ENCODE results near the gene GFY.

GFY gene

DNA sequence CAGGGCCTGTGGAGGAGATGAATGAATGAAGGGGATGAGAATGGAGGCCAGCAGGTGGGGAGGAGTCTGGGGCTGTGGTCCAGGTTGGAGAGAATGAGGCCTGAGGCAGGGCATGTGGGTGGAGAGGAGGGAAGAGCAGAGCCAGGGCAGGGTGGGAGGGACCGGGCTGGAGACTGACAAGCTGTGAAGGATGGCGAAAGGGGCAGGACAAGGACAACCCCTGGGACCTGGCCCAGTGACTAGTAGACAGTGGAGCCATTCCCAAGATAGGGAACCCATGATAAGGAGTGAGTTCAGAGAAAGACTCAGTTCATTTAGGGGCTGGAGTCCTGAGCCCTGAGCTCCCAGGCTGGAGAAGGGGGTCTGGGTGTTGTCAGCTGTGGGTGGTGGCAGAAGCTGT lies 5.0 kb upstream of the GFY start:
- Mint-ChIP-seq H3K27ac (no peak overlapping the region), H3K36me3 (peaks cover 4% of the 10 kb centered on the region), H3K4me3 (no peak overlapping the region), H3K4me1 (peaks cover 30% of the 10 kb centered on the region), H3K9me3 (no peaks in the 10 kb centered on the region)
- ATAC-seq (no peak), DNase-seq (ENCODE audit: low spot score in 2 of 2) (no peak)

DNA sequence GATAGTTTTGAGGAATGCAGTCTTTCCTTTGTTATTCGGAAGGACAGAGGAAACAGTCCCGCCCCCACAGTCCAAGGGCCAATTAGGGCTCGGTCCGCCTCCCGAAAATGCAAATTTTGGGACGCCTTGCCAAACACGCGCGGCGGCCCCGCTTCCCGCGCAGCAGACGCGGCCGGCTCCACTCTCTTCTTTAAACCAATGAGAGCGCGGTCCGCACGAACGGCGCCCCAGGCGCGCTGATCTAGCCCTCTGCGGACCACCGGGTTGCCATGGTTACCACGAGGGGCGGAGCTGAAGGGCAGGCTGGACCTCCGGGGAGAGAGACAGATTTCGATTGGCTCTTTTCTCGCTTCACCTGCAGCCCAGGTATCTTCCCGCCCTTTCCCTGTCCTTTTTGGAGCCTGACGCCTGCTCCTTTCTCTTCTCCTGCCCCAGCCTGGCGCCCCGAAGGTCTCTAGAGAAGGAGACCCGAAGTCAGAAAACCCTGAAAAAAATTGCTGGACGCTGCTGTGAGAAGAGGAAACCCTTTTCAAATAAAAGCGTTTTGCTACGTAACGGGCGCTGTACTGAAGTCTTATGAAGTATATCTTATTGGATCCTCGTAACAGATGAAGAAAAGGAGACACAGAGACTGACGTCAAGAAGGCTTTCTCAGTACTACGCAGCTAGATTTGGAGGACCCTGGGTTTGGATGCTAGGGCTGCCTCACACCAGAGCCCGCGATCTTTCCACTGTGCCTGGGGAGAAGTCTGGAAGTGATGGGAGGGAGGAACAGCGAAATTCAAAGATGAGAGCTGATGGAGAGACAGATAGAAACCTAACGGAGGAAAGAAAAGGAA lies 3.9 kb upstream of the GFY start:
- Mint-ChIP-seq H3K36me3 (peaks cover 4% of the 10 kb centered on the region), H3K27ac (no peak overlapping the region), H3K4me3 (peak overlapping the region; percentile 77), H3K9me3 (no peaks in the 10 kb centered on the region), H3K4me1 (peaks cover 40% of the 10 kb centered on the region)
- no peak for ATAC-seq
- no peak for DNase-seq (ENCODE audit: low spot score in 2 of 2)

DNA sequence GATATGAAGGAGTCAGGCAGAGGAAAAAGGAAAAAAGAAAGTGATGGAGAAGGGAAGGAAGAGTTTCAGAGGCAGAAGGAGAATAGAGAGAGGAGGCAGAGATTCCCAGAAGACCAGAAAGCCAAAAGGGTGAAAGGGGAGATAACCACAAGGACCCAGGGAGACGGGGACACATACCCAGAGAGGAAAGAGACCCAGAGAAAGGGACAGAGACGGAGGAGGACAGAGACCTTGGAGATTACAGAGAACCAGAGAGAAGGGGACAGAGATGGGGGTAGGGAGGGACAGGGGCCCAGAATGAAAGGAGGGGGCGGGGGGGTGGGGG lies 3.3 kb upstream of the GFY start:
- peaks cover 46% of the 10 kb centered on the region for H3K4me1 Mint-ChIP-seq
- H3K36me3 Mint-ChIP-seq: peaks cover 4% of the 10 kb centered on the region
- no peaks in the 10 kb centered on the region for H3K9me3 Mint-ChIP-seq
- no peak overlapping the region for H3K27ac Mint-ChIP-seq
- H3K4me3 Mint-ChIP-seq: peak overlapping the region; percentile 77
- ATAC-seq (no peak), DNase-seq (ENCODE audit: low spot score in 2 of 2) (no peak)

DNA sequence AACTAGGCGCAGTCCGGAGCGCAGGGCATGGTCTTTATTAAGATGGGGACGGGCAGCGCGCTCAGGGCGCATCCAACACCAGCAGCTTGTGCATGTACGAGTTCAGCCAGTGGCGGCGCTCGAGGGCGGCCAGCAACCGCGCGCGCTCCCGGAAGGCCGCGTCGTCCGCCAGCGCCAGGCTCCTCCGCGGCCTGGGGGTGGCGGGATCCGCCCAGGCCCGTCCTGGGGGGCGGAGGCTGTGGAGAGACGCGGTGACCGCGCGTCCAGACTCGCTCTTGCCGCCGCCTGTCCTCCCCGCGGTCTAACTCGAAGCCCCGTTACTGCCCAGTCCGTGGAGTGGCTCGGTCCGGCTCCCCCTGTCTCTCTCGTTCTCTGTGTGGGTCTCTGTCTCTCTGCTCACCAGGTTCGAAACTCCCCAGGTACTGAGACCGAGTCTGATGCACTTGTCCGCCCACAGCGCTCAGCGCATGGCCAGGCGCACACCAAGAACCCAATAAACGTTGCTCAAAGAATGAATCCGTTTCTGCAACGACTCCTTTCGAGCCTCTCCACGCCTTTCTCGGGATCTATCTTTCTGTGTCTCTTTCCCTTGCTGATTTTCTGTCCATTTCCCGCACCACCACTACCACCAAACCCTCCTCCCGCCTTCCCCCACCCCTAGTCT lies 2.6 kb upstream of the GFY start:
- Mint-ChIP-seq H3K4me1 (peaks cover 52% of the 10 kb centered on the region), H3K36me3 (peaks cover 4% of the 10 kb centered on the region), H3K9me3 (no peaks in the 10 kb centered on the region), H3K4me3 (peak overlapping the region; percentile 77), H3K27ac (no peak overlapping the region)
- DNase-seq (ENCODE audit: low spot score in 2 of 2) (peak; percentile 59 to 77), ATAC-seq (peak; percentile 77)

DNA sequence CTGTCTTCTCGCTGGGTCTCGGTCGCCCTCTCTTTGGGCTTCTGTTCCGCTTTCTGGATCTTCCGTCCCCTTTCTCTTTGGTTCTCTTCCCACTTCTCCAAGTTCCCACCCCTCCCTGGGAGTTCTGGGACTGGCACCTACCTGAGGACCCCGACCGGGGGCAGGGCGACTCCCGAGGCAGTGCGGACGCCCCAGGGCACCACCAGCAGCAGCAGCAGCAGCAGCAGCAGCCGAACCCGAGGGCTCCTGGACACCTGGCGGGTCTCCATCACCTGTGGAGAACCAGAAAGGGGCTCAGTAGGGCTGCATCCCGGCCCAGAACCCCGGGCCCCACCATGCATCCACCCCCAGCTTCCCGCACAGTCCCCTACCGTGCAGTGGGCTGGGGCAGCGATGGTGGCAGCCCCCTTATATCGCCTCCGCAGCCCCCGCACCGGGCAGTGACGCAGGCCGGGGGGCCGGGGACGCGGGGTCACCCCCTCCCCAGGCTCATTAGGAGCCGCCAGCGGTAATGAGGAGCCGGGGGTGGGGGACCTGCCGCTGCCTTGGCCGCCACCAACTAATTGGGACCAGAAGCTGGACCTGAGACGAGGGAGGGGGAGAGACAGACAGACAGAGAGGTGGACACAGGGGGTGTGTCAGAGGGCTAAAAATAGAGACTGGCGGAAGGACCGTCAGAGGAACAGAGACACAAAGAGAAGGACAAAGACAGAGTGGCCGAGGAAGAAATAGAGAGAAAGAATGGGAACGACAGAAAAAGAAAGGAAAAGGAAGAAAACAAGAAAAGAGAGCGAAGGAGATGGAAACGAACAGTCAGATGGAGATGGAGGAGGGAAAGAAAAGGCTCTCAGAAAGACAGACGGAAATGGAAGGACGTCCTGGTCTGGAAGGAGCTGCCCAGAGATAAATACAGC lies 1.9 kb upstream of the GFY start, which contains the start of gene PTH2:
PTH2 (minus strand) TSS at position 371 of the 914 bp plus-strand sequence; CDS start at position 269, 102 bp downstream.
- Mint-ChIP-seq H3K9me3 (no peaks in the 10 kb centered on the region), H3K4me1 (peaks cover 60% of the 10 kb centered on the region), H3K27ac (no peak within 1 kb of the TSS), H3K36me3 (peaks cover 4% of the 10 kb centered on the region), H3K4me3 (peak within 1 kb of the TSS; percentile 77)
- DNase-seq (ENCODE audit: low spot score in 2 of 2) (no peak), ATAC-seq (no peak)

DNA sequence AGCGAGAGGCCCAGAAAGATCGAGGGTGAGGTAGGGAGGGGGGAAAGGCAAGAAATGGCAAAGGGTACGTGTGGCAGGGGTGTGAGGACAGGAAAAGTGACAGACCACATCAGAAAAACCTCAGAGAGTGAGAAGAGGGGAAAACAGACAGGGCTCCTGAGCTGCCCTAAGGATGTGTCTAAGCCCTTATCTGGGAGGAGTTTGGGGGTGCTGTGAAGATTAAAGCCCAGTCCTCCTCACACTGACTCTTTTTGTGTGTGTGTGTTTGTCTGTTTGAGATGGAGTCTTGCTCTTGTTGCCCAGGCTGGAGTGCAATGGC lies 1.2 kb upstream of the GFY start:
- Mint-ChIP-seq H3K27ac (no peak overlapping the region), H3K4me1 (peaks cover 66% of the 10 kb centered on the region), H3K4me3 (peak overlapping the region; percentile 77), H3K9me3 (no peaks in the 10 kb centered on the region), H3K36me3 (peaks cover 4% of the 10 kb centered on the region)
- DNase-seq (ENCODE audit: low spot score in 2 of 2) (no peak), ATAC-seq (peak; percentile 8)

DNA sequence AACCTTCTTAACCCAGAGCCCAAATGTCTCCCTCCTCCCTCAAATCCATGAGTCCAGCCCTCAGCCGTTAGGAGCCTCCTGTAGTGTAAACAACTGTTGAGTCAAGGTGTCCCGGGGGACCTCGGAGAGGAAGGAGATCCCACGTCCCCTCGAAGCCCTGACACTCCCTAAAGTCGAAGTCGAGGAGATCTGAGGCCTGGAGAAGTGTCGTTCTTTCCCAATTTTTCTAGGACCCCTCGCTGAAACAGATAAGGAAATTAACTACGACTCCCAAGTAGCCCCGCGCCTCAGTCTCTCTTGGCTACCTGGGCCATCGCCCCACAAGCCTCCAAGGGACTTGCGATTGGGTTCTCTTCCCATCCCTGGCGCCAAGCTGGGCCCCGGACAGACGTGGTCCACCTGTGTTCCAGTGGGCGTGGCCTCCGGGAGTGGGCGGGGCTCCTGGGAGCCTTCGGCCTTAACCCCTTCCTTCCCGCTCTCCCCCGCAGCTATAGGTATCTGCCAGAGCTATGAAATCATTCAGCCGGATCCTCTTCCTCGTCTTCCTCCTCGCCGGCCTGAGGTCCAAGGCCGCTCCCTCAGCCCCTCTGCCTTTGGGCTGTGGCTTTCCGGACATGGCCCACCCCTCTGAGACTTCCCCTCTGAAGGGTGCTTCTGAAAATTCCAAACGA lies 869 bp downstream of the GFY start:
- no peak overlapping the region for H3K4me3 Mint-ChIP-seq
- H3K4me1 Mint-ChIP-seq: peaks cover 80% of the 10 kb centered on the region
- ATAC-seq (no peak), DNase-seq (ENCODE audit: low spot score in 2 of 2) (no peak)
- peaks cover 9% of the 10 kb centered on the region for H3K36me3 Mint-ChIP-seq
- H3K27ac Mint-ChIP-seq: no peak overlapping the region
- no peaks in the 10 kb centered on the region for H3K9me3 Mint-ChIP-seq

DNA sequence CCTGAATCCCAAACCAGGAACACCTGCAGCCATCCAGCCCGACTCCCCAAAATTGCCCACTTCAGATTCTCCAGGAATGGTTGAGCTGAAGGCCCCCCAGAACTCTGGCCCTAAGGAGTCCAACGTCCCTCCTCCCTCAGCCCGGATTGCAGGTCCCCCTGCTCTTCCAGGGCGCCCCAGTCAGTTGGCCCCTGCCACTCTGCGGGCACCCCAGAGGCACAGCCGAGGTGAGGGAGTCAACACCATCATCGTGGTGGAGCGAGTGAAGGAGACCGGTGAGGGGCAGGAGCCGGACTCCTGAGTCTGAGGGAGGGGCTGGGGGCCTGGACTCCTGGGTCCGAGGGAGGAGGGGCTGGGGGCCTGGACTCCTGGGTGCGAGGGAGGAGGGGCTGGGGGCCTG lies 2.2 kb downstream of the GFY start:
- Mint-ChIP-seq H3K9me3 (no peaks in the 10 kb centered on the region), H3K4me1 (peaks cover 73% of the 10 kb centered on the region), H3K4me3 (peak overlapping the region; percentile 46), H3K27ac (no peak overlapping the region), H3K36me3 (peaks cover 9% of the 10 kb centered on the region)
- DNase-seq (ENCODE audit: low spot score in 2 of 2): no peak
- ATAC-seq: no peak

DNA sequence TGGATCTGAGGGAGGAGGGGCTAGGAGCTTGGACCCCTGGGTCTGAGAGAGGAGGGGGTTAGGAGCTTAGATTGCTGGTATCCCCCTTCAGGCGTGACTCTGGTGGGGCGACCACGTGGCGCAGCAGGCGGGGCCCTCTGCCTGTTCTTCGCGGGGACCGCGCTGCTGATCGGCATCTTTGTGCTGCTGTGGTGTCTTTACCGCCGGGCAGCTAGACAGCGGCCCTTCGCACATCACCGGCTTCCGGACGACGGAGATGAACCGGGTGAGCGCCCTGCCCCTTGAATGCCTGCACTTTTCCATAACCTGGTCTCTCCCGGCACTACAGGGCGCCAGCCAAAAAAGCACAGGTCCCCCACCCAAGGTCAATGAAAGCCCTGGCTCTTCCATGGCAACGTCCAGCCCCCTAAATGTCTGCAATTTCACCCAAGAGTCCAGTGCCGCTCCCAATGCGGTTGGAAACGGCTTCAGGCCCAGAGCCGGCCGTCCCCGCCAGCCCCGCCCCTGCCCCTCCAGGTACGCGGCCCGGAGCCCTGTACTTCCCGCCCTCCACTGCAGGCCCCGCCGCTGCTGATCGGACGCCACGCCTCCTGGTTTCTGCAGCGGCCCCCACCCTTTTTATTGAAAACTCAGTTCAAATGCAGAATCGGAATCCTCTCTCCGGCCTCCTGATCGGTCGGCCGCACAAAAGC lies 2.8 kb downstream of the GFY start:
- Mint-ChIP-seq H3K36me3 (peaks cover 9% of the 10 kb centered on the region), H3K9me3 (no peaks in the 10 kb centered on the region)

DNA sequence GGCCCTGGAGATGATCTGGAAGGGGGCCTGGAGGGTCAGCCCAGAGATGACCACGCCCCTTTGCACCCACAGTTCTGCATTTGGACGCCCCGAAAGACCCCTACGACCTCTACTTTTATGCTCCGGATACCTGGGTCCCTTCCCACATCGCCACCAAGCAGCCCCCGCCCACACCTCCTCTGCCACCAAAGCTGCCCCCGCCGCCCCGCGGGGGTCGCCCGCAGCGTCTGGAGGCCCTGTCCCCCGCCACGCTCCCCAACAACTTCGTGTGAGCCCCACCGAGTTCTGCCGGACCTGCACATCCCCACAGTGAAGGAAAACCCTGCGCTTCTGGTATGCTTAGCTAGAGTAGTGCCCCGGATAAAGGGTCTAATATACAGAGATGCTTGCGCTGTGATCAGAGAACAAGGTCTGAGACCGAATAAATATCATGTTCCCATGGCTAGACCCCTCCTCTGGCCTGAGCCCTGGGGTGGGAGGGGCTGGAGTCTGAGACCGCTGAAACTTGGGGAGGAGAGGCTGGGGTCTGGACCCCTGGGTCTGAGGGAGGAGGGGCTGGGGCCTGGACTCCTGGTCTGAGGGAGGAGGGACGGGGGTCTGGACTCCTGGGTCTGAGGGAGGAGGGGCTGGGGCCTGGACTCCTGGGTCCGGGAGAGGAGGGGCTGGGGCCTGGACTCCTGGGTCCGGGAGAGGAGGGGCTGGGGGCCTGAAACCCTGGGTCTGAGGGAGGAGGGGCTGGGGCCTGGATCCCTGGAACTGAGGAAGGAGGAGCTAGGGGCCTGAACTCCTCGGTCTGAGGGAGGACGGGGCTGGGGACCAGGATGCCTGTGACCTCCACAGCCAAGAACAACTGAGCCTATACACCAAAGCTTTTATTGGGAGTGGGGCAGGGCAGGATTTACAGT lies 3.6 kb downstream of the GFY start:
- DNase-seq (ENCODE audit: low spot score in 2 of 2) (no peak), ATAC-seq (no peak)
- H3K4me1 Mint-ChIP-seq: peaks cover 67% of the 10 kb centered on the region
- peak overlapping the region; percentile 46 for H3K4me3 Mint-ChIP-seq
- H3K9me3 Mint-ChIP-seq: no peaks in the 10 kb centered on the region
- peaks cover 9% of the 10 kb centered on the region for H3K36me3 Mint-ChIP-seq
- H3K27ac Mint-ChIP-seq: no peak overlapping the region

More for the DNA sequence above, 2.8 kb downstream of the GFY start:
- no peak overlapping the region for H3K27ac Mint-ChIP-seq
- H3K4me3 Mint-ChIP-seq: peak overlapping the region; percentile 46
- peak; percentile 61 for ATAC-seq
- no peak for DNase-seq (ENCODE audit: low spot score in 2 of 2)
- H3K4me1 Mint-ChIP-seq: peaks cover 69% of the 10 kb centered on the region

DNA sequence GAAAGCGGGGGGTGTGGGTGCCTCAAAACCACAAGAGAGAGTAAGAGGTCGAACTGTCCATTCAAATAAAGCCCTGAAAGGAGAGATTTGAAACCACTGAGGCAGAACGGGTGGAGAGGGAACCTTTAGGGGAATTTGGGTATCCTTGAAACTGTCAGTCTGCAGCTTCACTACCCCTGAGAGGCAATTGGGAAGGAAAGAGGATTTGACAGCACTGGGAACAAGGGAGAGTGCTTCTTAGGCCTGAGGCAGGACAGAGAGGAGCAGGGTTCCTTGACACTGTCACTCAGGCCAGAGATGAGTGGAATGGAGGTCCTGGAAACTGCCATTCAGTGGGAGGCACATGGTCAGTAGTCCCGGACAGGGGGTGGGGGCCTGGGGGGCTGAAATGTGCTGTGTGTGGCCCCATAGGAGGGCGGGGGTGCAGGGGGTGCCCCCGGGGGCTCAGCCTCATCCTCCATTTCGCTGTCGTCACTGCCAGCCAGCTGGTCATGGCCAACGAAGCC lies 5.0 kb downstream of the GFY start:
- Mint-ChIP-seq H3K9me3 (no peaks in the 10 kb centered on the region), H3K36me3 (peaks cover 4% of the 10 kb centered on the region), H3K4me1 (peaks cover 65% of the 10 kb centered on the region), H3K4me3 (no peak overlapping the region), H3K27ac (no peak overlapping the region)
- DNase-seq (ENCODE audit: low spot score in 2 of 2) (no peak), ATAC-seq (no peak)

DNA sequence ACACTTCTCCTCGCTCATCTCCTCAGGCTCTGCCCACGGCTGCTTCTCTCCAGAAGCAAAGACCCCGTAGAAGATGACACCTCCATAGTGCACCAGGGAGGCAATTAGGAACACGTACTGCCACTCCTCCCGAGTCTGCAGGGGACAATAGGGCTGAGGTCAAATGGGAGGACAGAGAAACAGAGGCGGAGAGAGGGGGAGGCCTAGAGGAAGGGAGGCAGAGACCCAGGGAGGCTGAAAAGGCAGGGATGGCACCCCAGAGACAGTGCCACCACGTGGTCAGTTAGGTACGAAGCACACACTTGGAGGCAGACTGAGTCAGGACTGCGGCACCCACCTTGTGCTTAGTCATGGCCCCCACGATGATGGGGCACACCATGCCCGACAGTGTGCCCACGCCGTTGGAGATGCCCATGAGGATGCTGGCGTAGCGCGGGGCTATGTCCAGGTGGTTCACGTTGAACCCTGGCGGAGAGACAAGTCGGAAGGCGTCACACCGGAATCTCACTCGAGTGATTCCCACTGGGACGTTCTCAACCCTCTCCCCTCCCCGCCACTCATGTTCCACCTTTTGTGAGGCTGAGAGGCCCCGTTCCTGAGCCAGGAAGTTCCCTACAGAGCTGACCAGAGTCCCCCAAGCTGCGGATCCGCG lies 5.6 kb downstream of the GFY start:
- ATAC-seq: peak; percentile 75
- no peak overlapping the region for H3K4me3 Mint-ChIP-seq
- DNase-seq (ENCODE audit: low spot score in 2 of 2): no peak
- H3K27ac Mint-ChIP-seq: no peak overlapping the region
- peaks cover 4% of the 10 kb centered on the region for H3K36me3 Mint-ChIP-seq
- no peaks in the 10 kb centered on the region for H3K9me3 Mint-ChIP-seq
- H3K4me1 Mint-ChIP-seq: peaks cover 66% of the 10 kb centered on the region

DNA sequence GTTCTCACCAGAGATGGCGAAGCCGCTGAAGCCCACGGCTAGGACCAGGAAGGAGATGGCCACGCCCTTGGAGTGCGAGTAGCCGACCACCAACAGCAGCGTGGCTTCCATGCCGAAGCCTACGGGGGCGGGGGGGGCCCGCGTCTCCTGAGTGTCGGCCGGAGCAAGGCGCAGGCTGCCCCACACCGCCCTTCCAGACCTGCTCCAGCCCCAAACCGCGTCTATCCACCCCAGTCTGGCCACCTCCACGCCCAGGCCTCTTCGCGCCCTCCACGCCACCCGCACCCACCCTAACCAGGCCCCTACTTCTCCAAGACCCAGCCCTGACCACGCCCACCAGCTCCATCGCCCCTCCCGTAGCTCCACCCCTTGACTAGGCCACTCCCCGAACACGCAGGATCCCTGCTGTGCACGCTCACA lies 6.2 kb downstream of the GFY start:
- H3K36me3 Mint-ChIP-seq: peaks cover 4% of the 10 kb centered on the region
- DNase-seq (ENCODE audit: low spot score in 2 of 2) (no peak), ATAC-seq (no peak)
- H3K9me3 Mint-ChIP-seq: no peaks in the 10 kb centered on the region
- peaks cover 66% of the 10 kb centered on the region for H3K4me1 Mint-ChIP-seq
- no peak overlapping the region for H3K4me3 Mint-ChIP-seq
- no peak overlapping the region for H3K27ac Mint-ChIP-seq

Data from stimulated activated effector memory CD8-positive, alpha-beta T cell treated with anti-CD3 and anti-CD28 coated beads, Interleukin-12 subunit alpha, Interleukin-12 subunit beta, amount 100 ng/mL, for 72 hours (primary cell).